ENCODE results near the gene STAT5B.

STAT5B gene

DNA sequence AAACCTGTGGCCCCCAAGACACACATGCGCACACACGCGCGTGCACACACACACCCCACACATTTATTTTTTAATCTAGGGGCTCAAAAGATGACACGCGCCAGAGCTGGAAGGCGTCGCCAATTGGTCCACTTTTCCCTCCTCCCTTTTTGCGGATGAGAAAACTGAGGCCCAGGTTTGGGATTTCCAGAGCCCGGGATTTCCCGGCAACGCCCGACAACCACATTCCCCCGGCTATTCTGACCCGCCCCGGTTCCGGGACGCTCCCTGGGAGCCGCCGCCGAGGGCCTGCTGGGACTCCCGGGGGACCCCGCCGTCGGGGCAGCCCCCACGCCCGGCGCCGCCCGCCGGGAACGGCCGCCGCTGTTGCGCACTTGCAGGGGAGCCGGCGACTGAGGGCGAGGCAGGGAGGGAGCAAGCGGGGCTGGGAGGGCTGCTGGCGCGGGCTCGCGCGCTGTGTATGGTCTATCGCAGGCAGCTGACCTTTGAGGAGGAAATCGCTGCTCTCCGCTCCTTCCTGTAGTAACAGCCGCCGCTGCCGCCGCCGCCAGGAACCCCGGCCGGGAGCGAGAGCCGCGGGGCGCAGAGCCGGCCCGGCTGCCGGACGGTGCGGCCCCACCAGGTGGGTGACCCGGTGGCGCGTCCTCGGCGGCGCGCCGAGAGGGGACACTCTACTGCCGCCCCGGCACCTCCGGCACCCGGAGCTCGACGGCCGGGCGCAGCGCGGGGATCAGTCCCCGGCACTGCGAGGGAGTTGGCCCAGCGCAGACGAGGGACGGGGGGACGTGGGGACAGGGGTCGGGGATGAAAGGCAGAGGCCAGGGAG is 12.0 kb upstream of the STAT5B start, which contains the start of gene STAT5A:
Gene STAT5A, plus strand, starts transcription at position 522 of the 826 bp plus-strand sequence. CDS start 914 bp downstream, outside the sequence.
- Histone ChIP-seq H3K4me3 (ENCODE audit: low read length) (peak within 1 kb of the TSS; percentile 80), H3K9ac (ENCODE audit: low read length) (peak within 1 kb of the TSS; percentile 68), H3K4me1 (ENCODE audit: control insufficient read depth, insufficient read depth, low read length) (peaks cover 10% of the 10 kb centered on the region)

DNA sequence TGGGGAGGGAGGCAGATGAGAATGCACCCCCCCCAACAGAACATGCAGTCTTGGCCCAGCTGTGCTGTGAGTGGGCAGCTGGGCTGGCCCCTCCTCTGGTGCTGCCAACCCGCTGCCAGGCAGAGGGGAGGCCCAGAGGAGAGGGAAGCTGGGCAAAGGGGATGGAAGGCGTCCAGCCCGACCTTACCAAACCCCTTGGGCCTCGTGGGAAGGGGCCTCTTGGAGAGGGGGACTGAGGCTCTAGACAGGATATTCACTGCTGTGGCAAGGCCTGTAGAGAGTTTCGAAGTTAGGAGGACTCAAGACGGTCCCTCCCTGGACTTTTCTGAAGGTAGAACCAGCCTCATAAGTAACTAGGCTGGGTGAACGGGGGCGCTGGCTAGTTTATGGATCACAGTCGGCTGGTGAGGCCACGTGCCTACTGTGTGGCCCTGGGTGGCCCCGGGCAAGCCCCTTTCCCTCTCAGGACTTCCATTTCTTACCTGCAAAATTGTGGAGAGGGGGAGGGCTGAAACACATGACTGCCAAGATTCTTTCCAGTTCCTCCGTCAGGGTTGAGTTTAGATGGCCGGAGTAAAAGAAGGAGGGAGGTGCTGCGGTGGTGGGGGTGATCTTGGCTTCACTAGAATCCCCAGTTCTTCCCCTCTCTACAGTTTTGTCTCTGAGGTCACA is 11.2 kb upstream of the STAT5B start:
- peak overlapping the region; percentile 68 for H3K9ac ChIP-seq (ENCODE audit: low read length)
- no peaks in the 10 kb centered on the region for H3K36me3 ChIP-seq (ENCODE audit: control insufficient read depth, insufficient read depth, low read length)
- H3K4me1 ChIP-seq (ENCODE audit: control insufficient read depth, insufficient read depth, low read length), result peaks cover 10% of the 10 kb centered on the region
- H3K27ac ChIP-seq (ENCODE audit: low read depth, low read length), result peak overlapping the region; percentile 85
- H3K4me3 ChIP-seq (ENCODE audit: low read length), result peak overlapping the region; percentile 80
- no peaks in the 10 kb centered on the region for H3K27me3 ChIP-seq (ENCODE audit: control insufficient read depth, insufficient read depth, low read length)

More for the DNA sequence above, 12.0 kb upstream of the STAT5B start, which contains the start of gene STAT5A:
- Histone ChIP-seq H3K36me3 (ENCODE audit: control insufficient read depth, insufficient read depth, low read length) (no peaks in the 10 kb centered on the region), H3K27me3 (ENCODE audit: control insufficient read depth, insufficient read depth, low read length) (no peaks in the 10 kb centered on the region), H3K27ac (ENCODE audit: low read depth, low read length) (peak within 1 kb of the TSS; percentile 85)

GRCh38 chr17:42286411-42287221 is 10.4 kb upstream of the STAT5B start:
- peak overlapping the region; percentile 32 for H3K9ac ChIP-seq (ENCODE audit: low read length)
- H3K27me3 ChIP-seq (ENCODE audit: control insufficient read depth, insufficient read depth, low read length), result no peaks in the 10 kb centered on the region
- H3K27ac ChIP-seq (ENCODE audit: low read depth, low read length), result peak overlapping the region; percentile 85
- H3K4me1 ChIP-seq (ENCODE audit: control insufficient read depth, insufficient read depth, low read length), result peaks cover 10% of the 10 kb centered on the region
- peak overlapping the region; percentile 80 for H3K4me3 ChIP-seq (ENCODE audit: low read length)
- no peaks in the 10 kb centered on the region for H3K36me3 ChIP-seq (ENCODE audit: control insufficient read depth, insufficient read depth, low read length)

DNA sequence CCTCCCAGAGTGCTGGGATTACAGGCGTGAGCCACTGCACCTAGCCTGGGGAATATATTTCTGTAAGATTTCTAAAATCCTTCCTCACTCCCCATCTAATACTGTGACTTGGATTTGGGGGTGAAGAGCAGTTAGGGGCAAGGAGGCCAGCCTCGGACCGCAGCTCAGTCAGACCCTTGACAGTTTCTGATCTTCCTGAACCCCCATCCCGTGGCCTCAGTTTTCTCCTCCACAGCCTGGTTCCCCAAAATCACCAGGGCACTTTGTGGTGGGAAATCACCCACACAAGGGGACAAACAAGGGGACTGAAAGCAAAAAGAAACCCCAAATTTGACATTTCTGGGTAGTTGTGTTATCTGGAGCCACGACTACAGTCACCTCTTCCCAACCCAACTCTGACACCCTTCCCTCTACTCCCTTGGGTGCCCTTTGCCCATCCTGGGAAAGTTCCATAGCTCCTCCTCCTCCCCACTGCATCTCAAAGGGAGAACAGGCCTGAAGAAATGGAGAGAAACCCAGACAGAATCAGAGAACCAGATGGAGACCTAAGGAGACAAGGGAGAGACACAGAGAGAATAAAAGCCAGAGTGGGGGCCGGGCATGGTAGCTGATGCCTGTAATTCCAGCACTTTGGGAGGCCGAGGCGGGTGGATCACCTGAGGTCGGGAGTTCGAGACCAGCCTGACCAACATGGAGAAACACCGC is 9.3 kb upstream of the STAT5B start:
- H3K4me3 ChIP-seq (ENCODE audit: low read length), result no peak overlapping the region
- peaks cover 10% of the 10 kb centered on the region for H3K4me1 ChIP-seq (ENCODE audit: control insufficient read depth, insufficient read depth, low read length)
- no peaks in the 10 kb centered on the region for H3K27me3 ChIP-seq (ENCODE audit: control insufficient read depth, insufficient read depth, low read length)
- no peaks in the 10 kb centered on the region for H3K36me3 ChIP-seq (ENCODE audit: control insufficient read depth, insufficient read depth, low read length)
- H3K9ac ChIP-seq (ENCODE audit: low read length), result no peak overlapping the region
- H3K27ac ChIP-seq (ENCODE audit: low read depth, low read length), result no peak overlapping the region

DNA sequence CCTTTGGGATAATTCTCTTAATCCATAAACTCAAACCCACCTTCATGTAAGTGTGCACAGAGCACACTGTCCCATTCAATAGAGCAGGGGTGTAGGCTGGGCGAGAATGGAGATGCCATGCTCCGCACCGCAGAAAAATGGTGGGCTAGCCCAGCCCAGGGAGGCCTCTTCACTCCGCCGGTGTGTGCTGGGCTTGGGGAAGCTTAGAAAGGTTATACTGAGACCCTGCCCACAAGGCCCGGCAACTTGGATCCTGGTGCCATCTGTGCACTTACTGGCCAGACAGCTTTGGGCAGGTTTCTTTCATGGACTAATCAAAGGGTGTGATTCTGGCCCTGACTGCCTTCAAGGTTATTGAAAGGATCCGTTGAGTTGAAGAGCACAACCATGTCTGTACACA is 8.4 kb upstream of the STAT5B start:
- peaks cover 10% of the 10 kb centered on the region for H3K4me1 ChIP-seq (ENCODE audit: control insufficient read depth, insufficient read depth, low read length)
- no peaks in the 10 kb centered on the region for H3K27me3 ChIP-seq (ENCODE audit: control insufficient read depth, insufficient read depth, low read length)
- H3K27ac ChIP-seq (ENCODE audit: low read depth, low read length), result no peak overlapping the region
- H3K36me3 ChIP-seq (ENCODE audit: control insufficient read depth, insufficient read depth, low read length), result no peaks in the 10 kb centered on the region
- H3K9ac ChIP-seq (ENCODE audit: low read length), result no peak overlapping the region
- no peak overlapping the region for H3K4me3 ChIP-seq (ENCODE audit: low read length)

- H3K36me3 ChIP-seq (ENCODE audit: control insufficient read depth, insufficient read depth, low read length), result no peaks in the 10 kb centered on the region
- no peak overlapping the region for H3K9ac ChIP-seq (ENCODE audit: low read length)
- no peaks in the 10 kb centered on the region for H3K27me3 ChIP-seq (ENCODE audit: control insufficient read depth, insufficient read depth, low read length)
- no peak overlapping the region for H3K4me3 ChIP-seq (ENCODE audit: low read length)
- H3K4me1 ChIP-seq (ENCODE audit: control insufficient read depth, insufficient read depth, low read length), result peaks cover 10% of the 10 kb centered on the region
- H3K27ac ChIP-seq (ENCODE audit: low read depth, low read length), result no peak overlapping the region
Measured at GRCh38 chr17:42284024-42284369, 7.8 kb upstream of the STAT5B start.

DNA sequence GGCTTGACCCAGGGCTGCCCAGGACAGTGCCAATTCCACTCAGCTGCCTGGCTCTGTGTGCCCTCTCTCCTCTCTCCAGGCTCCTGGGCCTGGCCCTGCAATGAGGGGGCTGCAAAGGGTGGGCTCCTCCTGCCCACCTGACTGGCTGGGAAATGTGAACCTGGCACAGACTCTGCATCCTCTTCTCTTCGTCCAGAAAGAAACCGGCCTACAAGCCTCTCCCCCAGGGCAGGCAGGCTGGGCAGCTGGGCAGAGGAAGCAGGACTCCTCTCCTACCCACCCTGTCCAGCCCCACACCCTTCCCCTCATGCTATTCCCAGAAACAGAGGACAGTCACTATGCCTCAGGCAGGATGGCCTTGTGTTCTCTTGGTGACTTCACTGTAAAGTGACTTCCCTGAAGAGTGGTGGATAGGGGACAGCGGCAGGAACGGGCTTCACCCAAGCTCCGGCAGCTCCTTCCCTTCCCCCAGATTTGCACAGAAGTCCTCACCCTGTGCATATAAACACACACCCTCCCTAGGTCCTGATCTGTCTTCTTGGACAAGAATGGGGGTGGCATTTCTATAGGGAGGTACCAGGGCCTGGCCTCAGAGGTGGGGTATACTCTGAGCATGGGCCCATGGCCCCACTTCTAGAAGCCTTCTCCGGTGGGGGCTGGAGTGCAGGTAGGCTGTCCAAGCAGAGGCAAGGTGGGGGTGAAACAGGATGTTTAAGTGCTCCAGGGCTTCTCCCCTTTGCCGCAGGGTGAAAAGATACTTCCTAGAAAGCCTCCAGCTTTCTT is 7.2 kb upstream of the STAT5B start:
- Histone ChIP-seq H3K4me1 (ENCODE audit: control insufficient read depth, insufficient read depth, low read length) (peaks cover 10% of the 10 kb centered on the region), H3K9ac (ENCODE audit: low read length) (no peak overlapping the region), H3K27ac (ENCODE audit: low read depth, low read length) (no peak overlapping the region), H3K4me3 (ENCODE audit: low read length) (no peak overlapping the region), H3K36me3 (ENCODE audit: control insufficient read depth, insufficient read depth, low read length) (no peaks in the 10 kb centered on the region), H3K27me3 (ENCODE audit: control insufficient read depth, insufficient read depth, low read length) (no peaks in the 10 kb centered on the region)

DNA sequence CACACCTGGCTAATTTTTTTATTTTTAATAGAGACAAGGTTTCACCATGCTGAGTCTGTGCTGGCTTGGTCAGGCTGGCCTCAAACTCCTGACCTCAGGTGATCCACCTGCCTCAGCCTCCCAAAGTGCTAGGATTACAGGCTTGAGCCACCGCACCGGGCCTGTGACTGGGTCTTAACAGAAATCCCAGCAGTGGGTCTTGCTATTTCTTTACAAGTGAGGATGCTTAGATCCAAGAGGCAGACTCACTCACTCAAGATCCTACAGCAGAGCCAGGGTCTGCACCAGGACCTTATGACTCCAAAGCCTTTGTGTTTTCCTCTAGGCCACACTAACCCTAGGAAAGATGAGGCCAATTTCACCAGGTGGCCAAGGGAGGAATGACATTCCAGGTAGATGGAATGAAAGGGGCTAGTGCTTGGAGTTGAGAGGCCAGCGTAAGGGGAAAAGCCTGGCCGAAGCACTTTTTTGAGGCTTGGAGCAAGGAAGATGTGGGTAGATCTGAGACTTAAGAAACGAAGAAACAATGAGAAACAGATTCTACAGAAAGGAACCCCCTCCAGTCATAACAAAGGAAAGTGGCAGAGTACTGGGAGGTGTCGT is 6.4 kb upstream of the STAT5B start:
- Histone ChIP-seq H3K4me1 (ENCODE audit: control insufficient read depth, insufficient read depth, low read length) (peaks cover 10% of the 10 kb centered on the region), H3K9ac (ENCODE audit: low read length) (no peak overlapping the region), H3K4me3 (ENCODE audit: low read length) (no peak overlapping the region), H3K36me3 (ENCODE audit: control insufficient read depth, insufficient read depth, low read length) (no peaks in the 10 kb centered on the region), H3K27me3 (ENCODE audit: control insufficient read depth, insufficient read depth, low read length) (no peaks in the 10 kb centered on the region), H3K27ac (ENCODE audit: low read depth, low read length) (no peak overlapping the region)

GRCh38 chr17:42281571-42282096 is 5.4 kb upstream of the STAT5B start:
- H3K4me1 ChIP-seq (ENCODE audit: control insufficient read depth, insufficient read depth, low read length), result peaks cover 2% of the 10 kb centered on the region
- H3K4me3 ChIP-seq (ENCODE audit: low read length), result no peak overlapping the region
- no peak overlapping the region for H3K9ac ChIP-seq (ENCODE audit: low read length)
- no peaks in the 10 kb centered on the region for H3K27me3 ChIP-seq (ENCODE audit: control insufficient read depth, insufficient read depth, low read length)
- no peak overlapping the region for H3K27ac ChIP-seq (ENCODE audit: low read depth, low read length)
- no peaks in the 10 kb centered on the region for H3K36me3 ChIP-seq (ENCODE audit: control insufficient read depth, insufficient read depth, low read length)

DNA sequence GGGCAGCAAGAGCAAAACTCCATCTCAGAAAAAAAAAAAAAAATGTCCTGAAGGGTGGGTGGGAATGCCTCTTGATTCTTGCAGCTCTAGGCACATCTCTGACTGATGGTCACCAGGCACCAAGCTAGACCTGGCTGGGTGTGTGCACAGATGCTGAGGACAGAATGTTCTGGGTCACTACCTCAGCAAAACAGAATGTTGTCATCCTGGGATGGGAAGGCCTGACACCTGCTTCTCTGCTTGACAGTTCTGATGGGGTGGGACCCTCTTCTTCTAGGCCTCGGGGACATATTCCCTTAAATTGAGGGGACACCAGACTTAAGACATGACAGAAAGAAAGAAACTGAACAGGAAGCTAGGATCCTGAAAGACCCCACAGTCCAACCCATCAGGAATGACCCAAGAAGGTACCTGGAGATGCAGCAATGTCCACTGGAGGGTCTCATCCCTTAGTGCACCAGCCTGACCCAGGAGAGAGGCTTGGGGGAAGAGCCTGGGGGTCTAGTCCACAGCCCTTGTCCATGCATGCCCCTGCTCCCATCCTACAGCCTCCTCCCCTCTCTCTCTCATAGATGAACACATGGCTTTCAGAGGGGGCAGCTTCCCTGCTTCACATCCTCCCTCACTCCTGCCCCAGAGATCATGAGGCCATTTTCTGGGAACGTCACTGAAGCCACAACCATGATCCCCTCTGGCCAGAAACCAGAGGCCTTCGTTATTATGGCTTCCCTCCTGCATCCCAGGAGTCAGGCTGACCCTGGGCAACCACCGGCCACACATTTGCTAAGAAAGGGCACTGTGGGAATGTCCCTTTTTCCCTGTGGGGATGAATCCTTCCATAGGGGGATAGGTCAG is 3.8 kb upstream of the STAT5B start:
- H3K9ac ChIP-seq (ENCODE audit: low read length), result no peak overlapping the region
- H3K27ac ChIP-seq (ENCODE audit: low read depth, low read length), result no peak overlapping the region
- no peaks in the 10 kb centered on the region for H3K27me3 ChIP-seq (ENCODE audit: control insufficient read depth, insufficient read depth, low read length)
- H3K4me3 ChIP-seq (ENCODE audit: low read length), result no peak overlapping the region
- no peaks in the 10 kb centered on the region for H3K36me3 ChIP-seq (ENCODE audit: control insufficient read depth, insufficient read depth, low read length)
- H3K4me1 ChIP-seq (ENCODE audit: control insufficient read depth, insufficient read depth, low read length), result peaks cover under 1% of the 10 kb centered on the region

Data from rectal smooth muscle tissue (tissue), 1 donor.